CD4-positive, CD25-positive, alpha-beta regulatory T cell (primary cell): ENCODE measurements around the gene PHACTR3. TPM values are rescaled to one million over a fixed set of nuclear protein-coding genes. Genes with fewer than 3 reads are reported as not detected.

Experiments used
- ATAC-seq, 2 donors: fragments of 150-1000 bp; cut with Tn5 transposase; one replicate each; pipeline ENCODE4 v1.10.0; 2021; ENCODE audit warnings: low read depth in 2 of 2, moderate number of reproducible peaks in 2 of 2, moderate library complexity in 1 of 2
- DNase-seq, 3 donors: peaks; one replicate each; pipeline versions ENCODE4 v3.0.0 to v3.0.0-alpha.2; 2012 to 2022; ENCODE audit warnings: mixed read lengths in 1 of 3
- H3K27ac ChIP-seq: one replicate; pipeline ENCODE4 v1.7.0; 2013; ENCODE audit warnings: mild to moderate bottlenecking, low read length; ENCODE audit not compliant: insufficient read depth, poor library complexity, severe bottlenecking
- H3K27me3 ChIP-seq: one replicate; pipeline ENCODE4 v1.7.0; 2013; ENCODE audit warnings: low read length; ENCODE audit not compliant: control insufficient read depth, insufficient read depth
- H3K36me3 ChIP-seq: one replicate; pipeline ENCODE4 v1.7.0; 2013; ENCODE audit warnings: mild to moderate bottlenecking, low read length, moderate library complexity; ENCODE audit not compliant: control insufficient read depth, insufficient read depth
- H3K4me1 ChIP-seq: 2 replicates; pipeline ENCODE4 v1.7.0; 2013; ENCODE audit warnings: mild to moderate bottlenecking, low read length; ENCODE audit not compliant: insufficient read depth, control insufficient read depth, poor library complexity, severe bottlenecking
- H3K4me3 ChIP-seq: one replicate; pipeline ENCODE4 v1.7.0; 2013; ENCODE audit warnings: low read depth, mild to moderate bottlenecking, low read length, moderate library complexity
- H3K9me3 ChIP-seq, 2 experiments: 1 replicate in 1 of 2; 2 replicates in 1 of 2; pipeline ENCODE4 v1.7.0; 2013; ENCODE audit warnings: low read length in 2 of 2, mild to moderate bottlenecking in 1 of 2, moderate library complexity in 1 of 2; ENCODE audit not compliant: control insufficient read depth in 2 of 2
- H3K27ac Mint-ChIP-seq, 3 donors: one replicate each; pipeline ENCODE4 v1.8.0; 2020 to 2022; ENCODE audit warnings: mild to moderate bottlenecking in 3 of 3, mixed read lengths in 3 of 3, moderate library complexity in 2 of 3
- H3K27me3 Mint-ChIP-seq: one replicate; pipeline ENCODE4 v1.8.0; 2022; ENCODE audit warnings: mild to moderate bottlenecking, mixed read lengths
- H3K36me3 Mint-ChIP-seq: one replicate; pipeline ENCODE4 v1.8.0; 2020; ENCODE audit warnings: mixed read lengths
- H3K4me1 Mint-ChIP-seq, 4 donors: one replicate each; pipeline ENCODE4 v1.8.0; 2020 to 2022; ENCODE audit warnings: mixed read lengths in 4 of 4, mild to moderate bottlenecking in 1 of 4
- H3K4me3 Mint-ChIP-seq, 4 donors: one replicate each; pipeline ENCODE4 v1.8.0; 2020 to 2022; ENCODE audit warnings: mild to moderate bottlenecking in 4 of 4, mixed read lengths in 4 of 4, moderate library complexity in 3 of 4
- H3K9me3 Mint-ChIP-seq, 7 donors: one replicate each; pipeline ENCODE4 v1.8.0; 2020 to 2022; ENCODE audit warnings: mixed read lengths in 7 of 7, mild to moderate bottlenecking in 3 of 7, moderate library complexity in 2 of 7
- polyA plus RNA-seq, 4 donors: library from polyadenylated mRNA; unstranded; fragments of 300-500 nt; fragmentation: Illumina TruSeq; gene quantifications; one replicate each; pipeline ENCODE4 v1.2.3, GENCODE V29; 2021
- total RNA-seq: library from RNA; stranded (reverse); gene quantifications from one replicate; pipeline ENCODE4 v1.2.3, GENCODE V29; 2022

PHACTR3 gene
- total and polyA plus RNA-seq, 5 donors from 2014 or later: not detected

DNA sequence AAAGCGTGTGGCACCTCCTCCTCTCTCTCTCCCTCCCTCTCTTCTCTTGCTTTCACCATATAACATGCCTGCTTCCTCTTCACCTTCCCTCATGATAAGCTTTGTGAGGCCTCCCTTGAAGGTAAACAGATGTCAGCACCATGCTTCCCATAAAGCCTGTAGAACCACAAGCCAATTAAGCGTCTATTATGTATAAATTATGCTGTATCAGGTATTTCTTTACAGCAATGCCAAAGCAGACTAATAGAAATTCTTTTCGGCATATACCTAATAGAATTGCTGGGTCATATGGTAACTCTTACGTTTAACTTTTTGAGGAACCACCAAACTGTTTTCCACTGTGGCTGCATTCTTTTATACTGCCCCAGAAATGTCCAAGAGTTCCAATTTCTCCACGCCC, 254.1 kb downstream of the PHACTR3 start:
- H3K4me1 Mint-ChIP-seq: no peaks in the 10 kb centered on the region
- Histone ChIP-seq H3K4me1 (no peaks in the 10 kb centered on the region), H3K27me3 (peaks cover 4% of the 10 kb centered on the region), H3K4me3 (no peak overlapping the region), H3K9me3 (no peaks in the 10 kb centered on the region), H3K27ac (no peak overlapping the region), H3K36me3 (no peaks in the 10 kb centered on the region)
- peaks cover 15% of the 10 kb centered on the region for H3K27me3 Mint-ChIP-seq
- H3K27ac Mint-ChIP-seq: no peak overlapping the region
- no peak overlapping the region for H3K4me3 Mint-ChIP-seq
- DNase-seq (no peak), ATAC-seq (no peak)
- peaks cover 0 to 10% (median 3%) of the 10 kb centered on the region in 7 donors for H3K9me3 Mint-ChIP-seq
- peaks cover 5% of the 10 kb centered on the region for H3K36me3 Mint-ChIP-seq

DNA sequence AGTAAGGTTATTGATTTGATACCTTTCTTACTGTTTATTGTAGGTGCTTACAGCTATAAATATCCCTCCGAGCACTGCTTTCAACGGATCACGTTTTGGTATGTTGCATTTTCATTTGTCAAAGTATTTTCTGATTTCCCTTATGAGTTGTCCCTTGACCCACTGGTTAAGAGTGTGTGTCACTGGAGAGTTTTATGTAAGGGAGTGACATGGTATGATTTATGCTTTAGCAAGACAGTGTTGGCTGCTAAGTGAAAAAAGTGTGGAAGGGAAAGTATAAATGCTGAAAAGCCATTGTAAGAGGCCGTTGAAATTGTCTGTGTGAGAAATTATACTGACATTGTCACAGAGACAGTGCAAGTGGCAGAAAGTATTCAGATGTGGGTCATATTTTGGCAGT, 257.1 kb downstream of the PHACTR3 start:
- peaks cover 5% of the 10 kb centered on the region for H3K36me3 Mint-ChIP-seq
- H3K4me1 Mint-ChIP-seq: no peaks in the 10 kb centered on the region
- Histone ChIP-seq H3K4me3 (no peak overlapping the region), H3K27me3 (peaks cover 4% of the 10 kb centered on the region), H3K4me1 (no peaks in the 10 kb centered on the region), H3K9me3 (no peaks in the 10 kb centered on the region), H3K36me3 (no peaks in the 10 kb centered on the region), H3K27ac (no peak overlapping the region)
- ATAC-seq: no peak
- H3K27me3 Mint-ChIP-seq: peaks cover 15% of the 10 kb centered on the region
- no peak for DNase-seq
- H3K27ac Mint-ChIP-seq: peak overlapping the region in 1 of 3 donors; percentile 14
- peaks cover 0 to 10% (median 3%) of the 10 kb centered on the region in 7 donors for H3K9me3 Mint-ChIP-seq
- H3K4me3 Mint-ChIP-seq: no peak overlapping the region

GRCh38 chr20:59863058-59863457, 258.7 kb downstream of the PHACTR3 start:
- H3K9me3 ChIP-seq: no peaks in the 10 kb centered on the region
- H3K9me3 Mint-ChIP-seq: peaks cover 0 to 10% (median 0%) of the 10 kb centered on the region in 7 donors
- H3K27me3 Mint-ChIP-seq: peaks cover 15% of the 10 kb centered on the region
- no peak overlapping the region for H3K4me3 ChIP-seq
- no peak for ATAC-seq
- H3K4me1 Mint-ChIP-seq: no peaks in the 10 kb centered on the region
- no peak overlapping the region for H3K27ac Mint-ChIP-seq
- H3K27me3 ChIP-seq: peaks cover 4% of the 10 kb centered on the region
- H3K4me3 Mint-ChIP-seq: no peak overlapping the region
- H3K4me1 ChIP-seq: no peaks in the 10 kb centered on the region
- no peak for DNase-seq
- no peaks in the 10 kb centered on the region for H3K36me3 ChIP-seq
- no peak overlapping the region for H3K27ac ChIP-seq
- H3K36me3 Mint-ChIP-seq: peaks cover 5% of the 10 kb centered on the region

DNA sequence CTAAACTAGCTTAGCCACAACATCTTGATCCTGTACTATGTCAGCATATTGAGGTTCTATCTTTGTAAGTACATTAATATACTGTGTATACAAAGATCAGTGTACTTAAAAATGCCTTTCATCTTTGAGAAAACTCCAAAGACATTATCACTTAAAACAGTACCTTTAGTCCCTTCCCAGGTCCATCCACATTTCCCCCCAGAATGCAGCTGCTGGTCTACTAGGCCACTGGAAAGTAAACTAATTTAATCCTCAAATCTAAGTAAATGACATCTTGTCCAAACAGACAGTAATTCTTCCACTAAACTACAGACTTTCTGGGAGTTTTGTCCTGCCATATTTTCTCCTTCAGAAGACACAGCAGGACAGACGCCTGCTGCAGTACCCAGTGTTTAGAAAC, 260.4 kb downstream of the PHACTR3 start:
- no peak overlapping the region for H3K4me3 Mint-ChIP-seq
- H3K4me1 Mint-ChIP-seq: no peaks in the 10 kb centered on the region
- peaks cover 15% of the 10 kb centered on the region for H3K27me3 Mint-ChIP-seq
- H3K36me3 Mint-ChIP-seq: peaks cover 5% of the 10 kb centered on the region
- H3K9me3 Mint-ChIP-seq: peaks cover 0 to 3% (median 0%) of the 10 kb centered on the region in 7 donors
- no peak overlapping the region for H3K4me3 ChIP-seq
- ATAC-seq (no peak), DNase-seq (no peak)
- H3K36me3 ChIP-seq: no peaks in the 10 kb centered on the region
- H3K27ac Mint-ChIP-seq: no peak overlapping the region
- H3K27me3 ChIP-seq: peaks cover 4% of the 10 kb centered on the region
- H3K27ac ChIP-seq: no peak overlapping the region
- no peaks in the 10 kb centered on the region for H3K4me1 ChIP-seq
- no peaks in the 10 kb centered on the region for H3K9me3 ChIP-seq

GRCh38 chr20:59866338-59866737, 262.0 kb downstream of the PHACTR3 start:
- no peaks in the 10 kb centered on the region for H3K9me3 ChIP-seq
- peaks cover 12% of the 10 kb centered on the region for H3K27me3 Mint-ChIP-seq
- DNase-seq: no peak
- H3K4me1 Mint-ChIP-seq: peaks cover 0 to 5% (median 0%) of the 10 kb centered on the region in 4 donors
- no peak overlapping the region for H3K4me3 ChIP-seq
- H3K27me3 ChIP-seq: peaks cover 4% of the 10 kb centered on the region
- no peak overlapping the region for H3K4me3 Mint-ChIP-seq
- no peak for ATAC-seq
- H3K36me3 Mint-ChIP-seq: peaks cover 5% of the 10 kb centered on the region
- peaks cover 0 to 1% (median 0%) of the 10 kb centered on the region in 7 donors for H3K9me3 Mint-ChIP-seq
- H3K27ac Mint-ChIP-seq: no peak overlapping the region
- no peak overlapping the region for H3K27ac ChIP-seq
- H3K4me1 ChIP-seq: no peaks in the 10 kb centered on the region
- H3K36me3 ChIP-seq: no peaks in the 10 kb centered on the region

DNA sequence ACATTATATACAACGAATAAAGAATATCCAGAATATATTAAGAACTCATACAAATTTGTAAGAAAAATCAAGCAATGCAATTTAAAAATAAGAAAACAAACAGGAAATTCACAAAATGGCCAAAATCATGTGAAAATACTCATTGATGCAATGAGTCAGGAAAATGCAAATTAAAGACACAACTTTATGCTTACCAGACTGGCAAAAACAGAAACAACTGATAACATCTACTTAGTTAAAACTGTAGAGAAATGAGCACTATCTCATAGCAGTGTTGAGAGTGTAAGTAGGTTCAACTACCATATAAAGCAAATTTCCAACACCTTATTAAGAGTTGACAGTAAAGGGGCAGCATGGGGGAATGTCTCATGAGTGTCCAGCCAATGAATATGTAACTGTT, 266.8 kb downstream of the PHACTR3 start:
- H3K4me1 ChIP-seq: no peaks in the 10 kb centered on the region
- no peaks in the 10 kb centered on the region for H3K9me3 ChIP-seq
- Mint-ChIP-seq H3K27me3 (peaks cover 4% of the 10 kb centered on the region), H3K4me3 (no peak overlapping the region), H3K9me3 (peaks cover 0 to 1% (median 0%) of the 10 kb centered on the region in 7 donors), H3K4me1 (peaks cover 0 to 5% (median 0%) of the 10 kb centered on the region in 4 donors), H3K27ac (no peak overlapping the region), H3K36me3 (peaks cover 4% of the 10 kb centered on the region)
- H3K27me3 ChIP-seq: no peaks in the 10 kb centered on the region
- H3K4me3 ChIP-seq: no peak overlapping the region
- DNase-seq (no peak), ATAC-seq (no peak)
- no peak overlapping the region for H3K27ac ChIP-seq
- H3K36me3 ChIP-seq: no peaks in the 10 kb centered on the region

GRCh38 chr20:59873409-59873808, 269.1 kb downstream of the PHACTR3 start:
- Mint-ChIP-seq H3K27ac (no peak overlapping the region), H3K4me3 (no peak overlapping the region), H3K36me3 (peaks cover 4% of the 10 kb centered on the region), H3K27me3 (peaks cover 4% of the 10 kb centered on the region), H3K9me3 (peaks cover 0 to 1% (median 0%) of the 10 kb centered on the region in 7 donors), H3K4me1 (peaks cover 0 to 5% (median 0%) of the 10 kb centered on the region in 4 donors)
- Histone ChIP-seq H3K27ac (no peak overlapping the region), H3K36me3 (no peaks in the 10 kb centered on the region), H3K4me3 (no peak overlapping the region), H3K4me1 (no peaks in the 10 kb centered on the region), H3K27me3 (no peaks in the 10 kb centered on the region), H3K9me3 (no peaks in the 10 kb centered on the region)
- DNase-seq (no peak), ATAC-seq (no peak)

DNA sequence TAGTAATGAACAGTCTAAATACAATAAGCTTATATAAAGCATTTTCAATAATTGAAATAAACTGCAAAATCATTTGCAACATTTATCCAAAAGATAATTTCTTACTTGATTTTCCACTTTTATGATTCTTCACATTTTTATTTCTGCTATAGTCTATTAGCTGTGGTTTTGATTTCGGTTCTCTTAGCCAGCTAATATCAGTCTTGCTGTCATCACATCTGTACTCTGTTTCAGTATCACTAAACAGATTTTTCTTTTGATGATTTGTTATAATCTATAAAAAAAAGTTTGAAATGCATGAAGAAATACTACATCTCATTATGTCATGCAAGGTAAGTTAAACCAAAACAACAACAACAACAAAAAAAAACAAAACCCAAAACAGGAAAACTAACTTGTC, 275.9 kb downstream of the PHACTR3 start:
- no peaks in the 10 kb centered on the region for H3K9me3 ChIP-seq
- H3K4me1 Mint-ChIP-seq: no peaks in the 10 kb centered on the region
- H3K27me3 Mint-ChIP-seq: no peaks in the 10 kb centered on the region
- no peaks in the 10 kb centered on the region for H3K9me3 Mint-ChIP-seq
- no peak overlapping the region for H3K27ac Mint-ChIP-seq
- DNase-seq: no peak
- H3K36me3 ChIP-seq: no peaks in the 10 kb centered on the region
- ATAC-seq: no peak
- peaks cover 4% of the 10 kb centered on the region for H3K36me3 Mint-ChIP-seq
- no peak overlapping the region for H3K4me3 ChIP-seq
- H3K4me3 Mint-ChIP-seq: no peak overlapping the region
- no peak overlapping the region for H3K27ac ChIP-seq
- H3K27me3 ChIP-seq: no peaks in the 10 kb centered on the region
- H3K4me1 ChIP-seq: no peaks in the 10 kb centered on the region
